Middle frontal gyrus (tissue), 1 donor: ENCODE measurements around the gene ZMYM5.
A peak's percentile ranks its signal among the peaks of the same experiment; 100 is the strongest.
"Not testable (repeated sequence)": the region's sequence is repeated elsewhere in the genome, so short reads cannot be mapped to it uniquely, and the experiment has no call there.

ENCODE experiments used
- DNase-seq: peaks from one replicate; pipeline ENCODE4 v3.0.0-alpha.2; 2015; ENCODE audit warnings: low spot score; ENCODE audit errors: extremely low spot score

Gene ZMYM5

GRCh38 chr13:19822673-19823072 is 40.8 kb downstream of the ZMYM5 start:
- DNase-seq = no peak

- no peak for DNase-seq
Observed at GRCh38 chr13:19818223-19818842, 45.1 kb downstream of the ZMYM5 start.

GRCh38 chr13:19817510-19818158 is 45.8 kb downstream of the ZMYM5 start:
- DNase-seq = no peak

- no peak for DNase-seq
Observed at GRCh38 chr13:19817106-19817505, 46.3 kb downstream of the ZMYM5 start.

GRCh38 chr13:19815842-19816241 is 47.6 kb downstream of the ZMYM5 start:
- not testable (repeated sequence) for DNase-seq

GRCh38 chr13:19810996-19811881 is 52.2 kb downstream of the ZMYM5 start:
- no peak for DNase-seq

GRCh38 chr13:19810151-19810550 is 53.3 kb downstream of the ZMYM5 start:
- DNase-seq = no peak

- DNase-seq = no peak
Observed at GRCh38 chr13:19805765-19806164, 57.7 kb downstream of the ZMYM5 start.

- no peak for DNase-seq
Observed at GRCh38 chr13:19795956-19796355, 67.5 kb downstream of the ZMYM5 start.

GRCh38 chr13:19794631-19795030 is 68.8 kb downstream of the ZMYM5 start:
- DNase-seq = no peak

GRCh38 chr13:19791953-19792537 is 71.4 kb downstream of the ZMYM5 start:
- no peak for DNase-seq

GRCh38 chr13:19782727-19783682 is 80.4 kb downstream of the ZMYM5 start, which contains the start of gene PSPC1:
Gene PSPC1, minus strand, starts transcription at chr13:19782945. Its CDS starts 188 bp downstream, at chr13:19782757.
- peak; percentile 97 for DNase-seq

- DNase-seq = peak; percentile 4
Observed at GRCh38 chr13:19782049-19782726, 81.3 kb downstream of the ZMYM5 start.

- DNase-seq = no peak
Observed at GRCh38 chr13:19781526-19781925, 81.9 kb downstream of the ZMYM5 start.

- not testable (repeated sequence) for DNase-seq
Observed at GRCh38 chr13:19780753-19781418, 82.6 kb downstream of the ZMYM5 start.
